GM18520 (cell line): Measurements from ENCODE around the gene IL10.

Source experiments
- ATAC-seq: cut with Tn5 transposase; IDR thresholded peaks from one replicate; pipeline ENCODE4 v1.9.1; 2021; ENCODE audit not compliant: unreplicated experiment

The IL10 gene

GRCh38 chr1:206737729-206738201 lies 34.5 kb downstream of the IL10 start:
- ATAC-seq: no peak

GRCh38 chr1:206736878-206737728 lies 35.2 kb downstream of the IL10 start:
- no peak for ATAC-seq

GRCh38 chr1:206735553-206736031 lies 36.7 kb downstream of the IL10 start:
- no peak for ATAC-seq

GRCh38 chr1:206734499-206735142 lies 37.7 kb downstream of the IL10 start:
- no peak for ATAC-seq

- no peak for ATAC-seq
Observed at GRCh38 chr1:206732992-206733391, 39.3 kb downstream of the IL10 start.

- ATAC-seq: no peak
Observed at GRCh38 chr1:206732508-206732907, 39.8 kb downstream of the IL10 start.

- no peak for ATAC-seq
Observed at GRCh38 chr1:206729507-206729906, 42.8 kb downstream of the IL10 start.

GRCh38 chr1:206729050-206729449 lies 43.2 kb downstream of the IL10 start:
- no peak for ATAC-seq

- no peak for ATAC-seq
Observed at GRCh38 chr1:206728697-206728987, 43.7 kb downstream of the IL10 start.

GRCh38 chr1:206727981-206728696 lies 44.2 kb downstream of the IL10 start:
- no peak for ATAC-seq

- ATAC-seq: no peak
Observed at GRCh38 chr1:206725109-206725963, 47.0 kb downstream of the IL10 start.

- no peak for ATAC-seq
Observed at GRCh38 chr1:206723805-206724472, 48.4 kb downstream of the IL10 start.

- no peak for ATAC-seq
Observed at GRCh38 chr1:206723462-206723804, 48.9 kb downstream of the IL10 start.

GRCh38 chr1:206722751-206723461 lies 49.4 kb downstream of the IL10 start:
- ATAC-seq: no peak

- no peak for ATAC-seq
Observed at GRCh38 chr1:206721454-206721853, 50.8 kb downstream of the IL10 start.

- ATAC-seq: no peak
Observed at GRCh38 chr1:206719169-206719839, 53.0 kb downstream of the IL10 start.

GRCh38 chr1:206717674-206717989 lies 54.7 kb downstream of the IL10 start:
- ATAC-seq: no peak
